Renal cortical epithelial cell (primary cell): Measurements from ENCODE around the gene ATXN2L. TPM values are rescaled to one million over a fixed set of nuclear protein-coding genes. Genes with fewer than 3 reads are reported as not detected.
"Not testable (repeated sequence)": the region's sequence is repeated elsewhere in the genome, so short reads cannot be mapped to it uniquely, and the experiment has no call there.

Experiments used
- DNase-seq: peaks from one replicate; pipeline ENCODE4 v3.0.0-alpha.2; 2011; ENCODE audit warnings: low read depth
- total RNA-seq: library from RNA; depleted of rRNA; stranded (reverse); fragments of >200 nt; gene quantifications from 2 replicates; pipeline ENCODE4 v1.2.3, GENCODE V29; 2014

ATXN2L gene, protein sequence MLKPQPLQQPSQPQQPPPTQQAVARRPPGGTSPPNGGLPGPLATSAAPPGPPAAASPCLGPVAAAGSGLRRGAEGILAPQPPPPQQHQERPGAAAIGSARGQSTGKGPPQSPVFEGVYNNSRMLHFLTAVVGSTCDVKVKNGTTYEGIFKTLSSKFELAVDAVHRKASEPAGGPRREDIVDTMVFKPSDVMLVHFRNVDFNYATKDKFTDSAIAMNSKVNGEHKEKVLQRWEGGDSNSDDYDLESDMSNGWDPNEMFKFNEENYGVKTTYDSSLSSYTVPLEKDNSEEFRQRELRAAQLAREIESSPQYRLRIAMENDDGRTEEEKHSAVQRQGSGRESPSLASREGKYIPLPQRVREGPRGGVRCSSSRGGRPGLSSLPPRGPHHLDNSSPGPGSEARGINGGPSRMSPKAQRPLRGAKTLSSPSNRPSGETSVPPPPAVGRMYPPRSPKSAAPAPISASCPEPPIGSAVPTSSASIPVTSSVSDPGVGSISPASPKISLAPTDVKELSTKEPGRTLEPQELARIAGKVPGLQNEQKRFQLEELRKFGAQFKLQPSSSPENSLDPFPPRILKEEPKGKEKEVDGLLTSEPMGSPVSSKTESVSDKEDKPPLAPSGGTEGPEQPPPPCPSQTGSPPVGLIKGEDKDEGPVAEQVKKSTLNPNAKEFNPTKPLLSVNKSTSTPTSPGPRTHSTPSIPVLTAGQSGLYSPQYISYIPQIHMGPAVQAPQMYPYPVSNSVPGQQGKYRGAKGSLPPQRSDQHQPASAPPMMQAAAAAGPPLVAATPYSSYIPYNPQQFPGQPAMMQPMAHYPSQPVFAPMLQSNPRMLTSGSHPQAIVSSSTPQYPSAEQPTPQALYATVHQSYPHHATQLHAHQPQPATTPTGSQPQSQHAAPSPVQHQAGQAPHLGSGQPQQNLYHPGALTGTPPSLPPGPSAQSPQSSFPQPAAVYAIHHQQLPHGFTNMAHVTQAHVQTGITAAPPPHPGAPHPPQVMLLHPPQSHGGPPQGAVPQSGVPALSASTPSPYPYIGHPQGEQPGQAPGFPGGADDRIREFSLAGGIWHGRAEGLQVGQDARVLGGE
- 26.6 and 92.6 TPM in 2 replicates for total RNA-seq

DNA sequence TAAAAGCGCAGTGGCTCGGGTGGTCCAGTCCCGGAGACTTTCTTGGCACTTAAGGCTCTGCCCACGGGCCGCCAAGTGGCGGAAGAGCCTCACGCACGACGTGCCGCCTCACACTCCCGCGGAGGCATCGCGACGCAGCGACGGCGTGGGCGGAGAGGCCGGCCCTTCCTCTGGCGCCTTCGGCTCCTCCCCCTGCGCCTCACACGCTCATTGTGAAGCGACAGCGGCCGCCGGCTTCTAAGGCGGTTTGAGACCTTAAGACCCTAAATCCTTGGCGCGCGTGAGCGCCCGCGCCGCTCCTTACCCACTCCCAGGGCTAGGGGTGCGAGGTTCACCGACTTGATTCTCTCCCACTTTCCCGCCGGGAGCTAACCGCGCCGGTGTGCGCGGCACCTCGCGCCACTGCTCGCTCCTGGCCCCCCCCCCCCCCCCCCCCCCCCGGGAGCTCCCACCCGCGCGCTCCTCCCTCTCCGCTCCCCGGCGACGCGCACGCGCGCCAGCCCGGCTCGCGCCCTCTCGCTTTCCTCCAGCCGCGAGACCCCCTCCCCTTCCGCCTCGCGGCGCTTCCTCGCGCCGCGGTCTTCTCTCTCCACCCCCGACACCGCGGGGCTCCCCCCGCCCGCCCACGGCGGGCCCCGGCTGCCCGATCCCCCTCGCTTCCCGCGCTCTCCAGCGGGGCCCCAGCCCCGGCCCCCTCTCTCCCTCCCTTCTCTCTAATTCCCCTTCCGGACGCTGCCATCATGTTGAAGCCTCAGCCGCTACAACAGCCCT is at the start of gene ATXN2L:
Gene ATXN2L (plus strand): TSS at position 480 of the 771 bp plus-strand sequence. CDS start 261 bp downstream, at position 741.
- peak; percentile 81 for DNase-seq

DNA sequence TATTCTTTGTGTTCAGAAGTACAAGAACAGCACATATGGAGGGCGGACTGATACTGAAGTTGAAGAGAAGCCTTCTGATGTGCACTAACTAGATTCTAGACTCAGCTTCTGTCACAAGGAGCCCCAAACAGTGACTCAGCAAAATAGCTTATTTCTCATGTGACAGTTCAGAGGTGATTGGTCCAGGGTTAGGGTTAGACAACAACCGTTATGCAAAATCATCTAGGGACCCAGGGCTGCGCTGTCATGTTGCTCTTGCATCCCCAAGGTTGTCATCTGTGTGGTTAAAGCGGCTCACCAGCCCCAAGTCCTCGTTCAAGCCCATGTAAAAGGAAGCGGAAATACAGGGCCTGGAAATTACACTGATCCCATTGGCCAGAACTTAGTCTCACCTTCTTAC is 41.1 kb upstream of the ATXN2L start:
- DNase-seq, result not testable (repeated sequence)

DNA sequence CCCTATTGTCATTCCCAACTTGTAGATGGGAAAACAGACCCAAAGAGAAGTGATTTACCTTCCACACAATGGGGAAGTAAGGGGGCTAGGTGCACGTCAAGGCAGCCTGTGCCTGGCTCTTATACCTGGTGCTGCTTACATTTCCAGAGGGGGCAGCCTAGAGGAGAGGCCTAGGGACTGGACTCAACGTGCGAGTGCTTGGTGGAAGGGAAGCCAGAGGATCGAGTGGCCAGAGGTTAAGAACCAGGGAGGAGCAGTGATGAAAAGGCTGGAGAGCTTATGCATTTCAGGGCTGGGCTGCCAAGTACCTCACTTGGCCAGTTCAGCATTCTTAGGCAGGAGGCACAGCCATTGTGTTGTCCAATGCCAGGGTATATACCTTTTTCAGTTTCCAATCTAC is 40.4 kb upstream of the ATXN2L start:
- not testable (repeated sequence) for DNase-seq

DNA sequence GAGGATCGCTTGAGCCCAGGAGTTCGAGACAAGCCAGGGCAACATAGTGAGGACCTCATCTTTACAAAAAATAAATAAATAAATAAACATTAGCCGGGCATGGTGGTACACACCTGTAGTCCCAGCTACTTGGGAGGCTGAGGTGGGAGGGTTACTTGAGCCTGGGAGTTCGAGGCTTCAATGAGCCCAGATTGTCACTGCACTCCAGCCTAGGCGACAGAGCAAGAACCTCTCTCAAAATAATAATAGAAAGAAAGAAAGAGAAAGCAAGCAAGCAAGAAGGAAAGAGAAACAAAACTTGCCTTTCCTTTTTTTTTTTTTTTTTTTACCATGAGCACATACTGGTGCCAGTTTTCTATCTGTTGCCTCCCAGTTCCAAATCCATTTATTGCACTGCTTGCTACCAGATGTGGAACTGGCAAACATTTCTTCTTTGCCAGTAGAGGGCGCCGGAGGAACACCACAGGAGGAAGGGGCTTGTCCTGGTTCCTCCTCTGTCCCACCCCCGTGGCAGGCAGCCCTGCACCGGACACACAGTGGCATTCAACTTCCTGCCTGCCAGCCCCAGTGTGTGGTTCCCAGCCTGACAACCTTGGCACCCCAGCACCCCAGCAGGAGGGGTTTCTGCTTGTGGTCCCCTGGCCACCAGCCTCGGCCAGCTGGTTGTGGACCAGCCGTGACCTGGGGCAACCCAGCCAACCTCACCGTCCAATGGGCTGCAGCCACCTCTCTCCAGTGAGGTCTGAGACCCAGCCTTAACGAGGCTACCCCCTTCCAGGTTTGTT is 20.4 kb upstream of the ATXN2L start:
- DNase-seq, result peak; percentile 42

DNA sequence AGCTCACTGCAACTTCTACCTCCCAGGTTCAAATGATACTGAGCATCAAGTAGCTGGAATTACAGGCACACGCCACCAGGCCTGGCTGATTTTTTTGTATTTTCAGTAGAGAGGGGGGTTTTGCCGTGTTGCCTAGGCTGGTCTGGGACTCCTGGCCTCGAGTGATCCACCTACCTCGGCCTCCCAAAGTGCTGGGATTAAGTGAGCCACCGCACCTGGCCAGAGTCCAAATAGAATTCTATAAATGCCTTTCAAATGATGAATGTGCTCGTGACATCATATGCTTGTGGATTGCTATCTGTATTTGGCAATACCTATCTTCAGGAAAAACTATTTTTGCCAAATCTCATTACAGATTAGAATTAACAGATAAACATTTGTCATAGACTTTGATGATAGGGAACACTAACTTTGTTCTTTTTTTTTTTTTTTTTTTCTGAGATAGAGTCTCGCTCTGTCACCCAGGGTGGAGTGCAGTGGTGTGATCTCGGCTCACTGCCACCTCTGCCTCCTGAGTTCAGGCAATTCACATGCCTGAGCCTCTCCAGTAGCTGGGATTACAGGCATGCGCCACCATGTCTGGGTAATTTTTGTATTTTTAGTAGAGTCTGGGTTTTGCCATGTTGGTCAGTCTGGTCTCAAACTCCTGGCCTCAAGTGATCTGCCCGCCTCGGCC is 15.2 kb upstream of the ATXN2L start:
- DNase-seq, result not testable (repeated sequence)

DNA sequence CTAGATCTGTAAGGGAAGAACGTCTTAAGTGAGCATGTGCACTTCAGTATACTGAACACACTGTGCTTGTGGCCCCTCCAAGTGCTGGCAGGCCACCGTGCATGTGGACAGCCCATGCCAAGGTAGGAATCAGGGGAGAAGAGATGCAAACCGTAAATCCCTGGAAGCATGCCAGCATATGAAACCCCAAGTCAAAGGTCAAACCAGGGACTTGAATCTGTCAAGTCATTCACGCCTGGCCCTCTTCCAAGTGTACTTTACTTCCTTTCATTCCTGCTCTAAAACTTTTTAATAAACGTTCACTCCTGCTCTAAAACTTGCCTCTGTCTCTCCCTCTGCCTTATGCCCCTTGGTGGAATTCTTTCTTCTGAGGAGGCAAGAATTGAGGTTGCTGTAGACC is 2.8 kb upstream of the ATXN2L start:
- DNase-seq, result no peak

DNA sequence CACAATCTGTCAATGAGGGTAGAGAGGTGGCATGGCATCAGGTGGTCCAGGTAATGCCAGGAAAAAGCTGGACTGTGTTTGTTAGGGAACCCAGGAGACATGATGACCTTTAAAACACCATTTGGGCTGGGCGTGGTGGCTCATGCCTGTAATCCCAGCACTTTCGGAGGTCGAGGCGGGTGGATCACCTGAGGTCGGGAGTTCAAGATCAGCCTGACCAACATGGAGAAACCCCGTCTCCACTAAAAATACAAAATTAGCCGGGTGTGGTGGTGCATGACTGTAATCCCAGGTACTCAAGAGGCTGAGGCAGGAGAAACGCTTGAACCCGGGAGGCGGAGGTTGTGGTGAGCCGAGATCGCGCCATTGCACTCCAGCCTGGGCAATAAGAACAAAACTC is 2.3 kb upstream of the ATXN2L start:
- not testable (repeated sequence) for DNase-seq

DNA sequence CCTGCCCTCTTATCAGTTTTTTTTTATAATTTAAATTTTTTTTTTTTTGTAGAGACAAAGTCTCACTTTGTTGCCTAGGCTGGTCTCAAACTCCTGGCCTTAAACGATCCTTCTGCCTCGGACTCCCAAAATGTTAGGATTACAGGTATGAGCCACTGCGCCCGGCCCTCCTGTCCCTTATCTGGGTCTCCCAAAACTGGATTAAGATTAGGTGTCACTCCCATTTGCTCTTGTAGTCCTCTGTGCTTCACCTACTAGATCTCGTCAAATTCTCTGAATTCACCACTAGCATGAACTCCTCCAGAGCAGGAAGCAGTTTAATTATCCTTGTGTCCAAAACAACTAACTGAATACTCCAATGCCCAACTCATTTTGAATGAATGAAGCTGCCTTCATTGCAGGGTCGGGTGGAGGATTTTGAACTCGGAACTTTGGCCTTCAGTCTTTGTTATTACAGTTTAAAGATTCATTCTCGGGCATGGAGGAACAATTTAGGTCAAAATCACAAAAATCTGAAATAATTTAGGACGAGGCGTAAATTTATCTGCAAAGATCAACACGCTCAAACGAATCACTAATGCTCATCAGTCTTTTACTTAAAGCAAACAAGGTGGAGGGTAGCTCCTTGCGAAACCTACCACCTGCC is 802 bp upstream of the ATXN2L start:
- peak; percentile 30 for DNase-seq

DNA sequence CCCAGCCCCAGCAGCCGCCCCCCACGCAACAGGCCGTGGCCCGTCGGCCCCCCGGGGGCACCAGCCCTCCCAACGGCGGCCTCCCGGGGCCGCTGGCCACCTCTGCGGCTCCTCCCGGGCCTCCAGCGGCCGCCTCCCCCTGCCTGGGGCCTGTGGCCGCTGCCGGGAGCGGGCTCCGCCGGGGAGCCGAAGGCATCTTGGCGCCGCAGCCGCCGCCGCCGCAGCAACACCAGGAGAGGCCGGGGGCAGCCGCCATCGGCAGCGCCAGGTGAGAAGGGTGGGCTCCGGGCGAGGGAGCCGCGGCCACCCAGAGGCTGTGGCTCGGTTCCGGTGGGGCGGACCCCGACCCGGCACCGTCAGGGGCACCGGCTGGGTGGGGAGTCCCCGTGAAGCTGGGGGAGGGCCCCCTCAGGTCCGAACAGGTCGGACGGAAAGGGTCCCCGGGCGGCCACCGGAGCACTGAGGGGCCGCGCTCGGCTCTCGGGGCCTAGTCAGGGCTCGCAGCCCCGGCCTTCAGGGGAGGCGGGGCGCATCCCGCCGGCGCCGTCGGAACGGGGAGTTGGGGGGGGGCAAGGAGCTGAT is 583 bp downstream of the ATXN2L start:
- no peak for DNase-seq

DNA sequence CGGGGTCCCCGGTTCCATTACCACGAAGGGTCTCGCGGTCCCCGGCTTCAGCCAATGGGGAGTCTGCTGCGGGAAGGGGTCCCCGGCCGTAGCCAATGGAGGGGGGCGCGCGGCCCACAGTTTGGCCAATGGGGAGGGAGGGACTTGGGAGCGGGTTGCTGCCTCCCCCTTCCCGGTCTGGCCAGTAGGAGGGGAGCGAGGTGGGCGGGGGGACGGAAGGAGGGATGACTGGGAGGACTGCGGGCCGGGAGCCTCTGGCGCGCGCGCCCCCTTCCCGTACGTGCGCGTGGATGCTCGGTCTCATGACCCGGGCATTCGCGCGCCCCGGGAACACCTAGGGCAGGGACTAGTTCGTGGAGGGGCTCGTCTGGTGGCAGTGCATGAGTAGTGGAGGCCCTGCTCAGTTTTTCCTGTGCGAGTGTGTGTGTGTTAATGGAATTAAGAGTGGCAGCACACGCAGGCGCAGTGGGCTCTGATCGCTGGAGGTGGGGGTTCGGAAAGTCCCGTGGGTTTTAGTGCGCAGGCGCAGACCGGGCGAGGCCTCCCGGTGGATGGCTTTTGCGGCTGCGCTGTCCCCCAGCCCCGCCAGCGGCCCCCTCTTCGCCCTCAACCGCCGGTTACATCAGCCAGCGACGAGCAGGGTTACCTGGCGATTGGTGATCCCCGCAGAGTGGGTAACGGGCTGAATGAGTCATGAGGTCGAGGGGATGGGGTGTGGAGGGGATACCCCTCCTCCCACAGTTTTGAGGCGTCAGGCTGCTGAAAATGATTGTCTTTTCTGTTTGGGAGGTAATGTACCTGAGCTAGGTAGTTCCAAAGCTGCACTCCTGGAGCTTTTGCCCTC is 1.3 kb downstream of the ATXN2L start:
- DNase-seq, result peak; percentile 86

DNA sequence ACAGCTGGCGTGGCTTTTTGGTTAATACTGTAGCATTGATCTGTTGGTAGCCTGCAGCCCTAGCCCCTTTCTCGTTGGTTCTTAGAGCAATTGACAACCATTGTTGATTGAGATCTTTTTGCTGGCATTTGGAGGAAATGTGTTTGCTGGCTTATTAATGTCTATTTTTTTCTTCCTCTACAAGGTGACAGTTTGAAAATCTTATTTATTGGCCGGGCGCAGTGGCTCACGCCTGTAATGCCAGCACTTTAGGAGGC is 1.8 kb downstream of the ATXN2L start:
- no peak for DNase-seq

DNA sequence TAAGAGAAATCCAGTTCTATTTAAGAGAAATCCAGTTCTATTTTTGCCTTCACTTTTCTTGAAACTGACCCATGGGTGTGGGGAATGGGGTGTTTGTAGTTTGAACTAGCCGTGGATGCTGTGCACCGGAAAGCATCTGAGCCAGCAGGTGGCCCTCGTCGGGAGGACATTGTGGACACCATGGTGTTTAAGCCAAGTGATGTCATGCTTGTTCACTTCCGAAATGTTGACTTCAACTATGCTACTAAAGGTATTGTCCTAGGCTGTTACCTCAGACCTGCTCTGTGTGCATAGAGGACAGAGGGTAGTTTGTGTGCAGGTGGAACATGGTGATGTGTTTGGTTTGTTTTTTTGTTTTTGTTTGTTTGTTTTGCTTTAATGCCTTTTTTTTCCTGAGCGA is 3.3 kb downstream of the ATXN2L start:
- no peak for DNase-seq

DNA sequence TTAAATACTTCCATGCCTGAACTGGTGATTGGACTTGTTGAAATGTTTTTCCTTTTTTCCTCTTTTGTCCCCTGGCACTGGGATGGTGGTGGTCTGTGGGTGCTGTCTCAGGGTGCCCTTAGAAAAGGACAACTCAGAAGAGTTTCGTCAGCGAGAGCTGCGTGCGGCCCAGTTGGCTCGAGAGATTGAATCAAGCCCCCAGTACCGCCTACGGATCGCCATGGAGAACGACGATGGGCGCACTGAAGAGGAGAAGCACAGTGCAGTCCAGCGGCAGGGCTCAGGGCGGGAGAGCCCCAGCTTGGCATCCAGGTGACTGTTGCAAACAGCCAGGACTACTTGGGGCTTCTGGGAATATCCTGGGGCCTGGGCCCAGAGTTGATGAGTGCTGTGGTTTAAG is 6.9 kb downstream of the ATXN2L start:
- no peak for DNase-seq

DNA sequence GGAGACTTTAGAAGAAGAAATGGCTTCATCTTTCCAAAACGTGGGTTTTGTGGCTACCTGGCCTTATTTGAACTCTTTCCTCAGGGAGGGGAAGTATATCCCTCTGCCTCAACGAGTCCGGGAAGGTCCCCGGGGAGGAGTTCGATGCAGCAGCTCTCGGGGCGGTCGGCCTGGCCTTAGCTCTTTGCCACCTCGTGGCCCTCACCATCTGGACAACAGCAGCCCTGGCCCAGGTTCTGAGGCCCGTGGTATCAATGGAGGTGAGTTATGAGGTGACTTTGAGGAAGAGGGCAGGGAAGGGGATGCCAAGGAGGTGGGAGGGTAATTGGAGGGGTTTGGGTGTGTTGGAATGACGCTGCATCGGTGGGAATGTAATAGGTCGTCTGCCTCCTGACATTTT is 7.7 kb downstream of the ATXN2L start:
- no peak for DNase-seq

DNA sequence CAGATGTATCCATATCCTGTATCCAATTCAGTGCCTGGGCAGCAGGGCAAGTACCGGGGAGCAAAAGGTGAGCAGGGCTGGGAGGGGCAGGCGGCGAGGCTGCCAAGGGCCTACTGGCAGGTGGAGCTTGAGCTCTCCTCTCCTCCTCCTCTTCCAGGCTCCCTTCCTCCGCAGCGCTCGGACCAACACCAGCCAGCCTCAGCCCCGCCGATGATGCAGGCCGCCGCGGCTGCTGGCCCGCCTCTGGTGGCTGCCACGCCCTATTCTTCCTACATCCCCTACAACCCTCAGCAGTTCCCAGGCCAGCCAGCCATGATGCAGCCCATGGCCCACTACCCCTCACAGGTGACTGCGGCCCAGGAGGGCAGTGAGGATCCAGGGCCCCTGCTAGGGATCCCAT is 11.6 kb downstream of the ATXN2L start:
- DNase-seq, result no peak

DNA sequence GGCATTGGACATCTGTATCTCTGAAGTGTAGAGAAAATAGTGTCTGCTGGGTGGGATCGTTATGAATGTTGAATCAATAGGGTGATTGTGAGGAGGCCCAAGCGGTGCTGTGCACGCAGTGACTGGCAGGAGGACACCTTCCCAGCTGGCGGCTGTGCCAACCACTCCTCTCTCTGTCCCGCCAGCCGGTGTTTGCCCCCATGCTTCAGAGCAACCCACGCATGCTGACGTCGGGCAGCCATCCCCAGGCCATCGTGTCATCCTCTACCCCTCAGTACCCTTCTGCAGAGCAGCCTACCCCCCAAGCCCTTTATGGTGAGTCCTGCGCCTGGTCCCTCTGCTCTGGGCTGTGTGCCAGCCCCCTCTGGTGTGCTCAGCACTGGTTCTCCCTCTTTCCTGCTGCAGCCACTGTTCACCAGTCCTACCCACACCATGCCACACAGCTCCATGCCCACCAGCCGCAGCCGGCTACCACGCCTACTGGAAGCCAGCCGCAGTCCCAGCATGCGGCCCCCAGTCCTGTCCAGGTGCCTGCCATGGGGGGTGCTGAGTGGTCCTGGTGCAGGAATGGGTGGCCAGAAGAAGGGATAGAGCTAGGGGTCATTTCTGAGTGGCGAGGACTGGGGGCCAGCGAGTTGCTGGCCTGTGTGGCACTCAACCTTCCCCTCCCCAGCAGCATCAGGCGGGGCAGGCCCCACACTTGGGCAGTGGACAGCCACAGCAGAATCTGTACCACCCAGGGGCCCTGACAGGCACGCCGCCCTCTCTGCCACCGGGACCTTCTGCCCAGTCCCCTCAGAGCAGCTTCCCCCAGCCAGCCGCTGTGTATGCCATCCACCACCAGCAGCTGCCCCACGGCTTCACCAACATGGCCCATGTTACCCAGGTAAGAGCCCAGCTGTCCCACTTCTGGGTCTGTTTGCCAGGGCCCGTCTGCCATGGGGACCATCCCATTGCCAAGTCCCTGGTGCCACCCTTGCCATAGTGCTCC is 12.4 kb downstream of the ATXN2L start:
- no peak for DNase-seq
